NCI-H524 (cell line): ENCODE results near the gene ADAM29.
A peak's percentile ranks its signal among the peaks of the same experiment; 100 is the strongest.
"Not testable (repeated sequence)": the region's sequence is repeated elsewhere in the genome, so short reads cannot be mapped to it uniquely, and the experiment has no call there.

ENCODE experiments used
- DNase-seq, 2 experiments: peaks; one replicate each; lab custom pipeline; 2025; lab: John Stamatoyannopoulos, UW

Gene ADAM29

GRCh38 chr4:174918058-174918457 is at the start of gene ADAM29:
Gene ADAM29, plus strand, starts transcription at chr4:174918358. Its CDS starts 57,168 bp downstream, at chr4:174975526.
- DNase-seq: no peak

- DNase-seq: no peak
Observed at GRCh38 chr4:174869339-174869738, 48.8 kb upstream of the ADAM29 start.

- DNase-seq: no peak
Observed at GRCh38 chr4:174870311-174870710, 47.8 kb upstream of the ADAM29 start.

GRCh38 chr4:174871407-174871806 is 46.8 kb upstream of the ADAM29 start:
- DNase-seq: no peak

GRCh38 chr4:174873146-174873545 is 45.0 kb upstream of the ADAM29 start:
- not testable (repeated sequence) for DNase-seq

GRCh38 chr4:174873931-174874330 is 44.2 kb upstream of the ADAM29 start:
- peak in 1 of 2 experiments; percentile 48 for DNase-seq

- DNase-seq: no peak
Observed at GRCh38 chr4:174874898-174875297, 43.3 kb upstream of the ADAM29 start.

- DNase-seq: no peak
Observed at GRCh38 chr4:174880001-174880400, 38.2 kb upstream of the ADAM29 start.

GRCh38 chr4:174882317-174882992 is 35.7 kb upstream of the ADAM29 start:
- no peak for DNase-seq

GRCh38 chr4:174907508-174907907 is 10.7 kb upstream of the ADAM29 start:
- DNase-seq: no peak

- DNase-seq: no peak
Observed at GRCh38 chr4:174910271-174910670, 7.9 kb upstream of the ADAM29 start.

GRCh38 chr4:174912919-174913543 is 5.1 kb upstream of the ADAM29 start:
- DNase-seq: no peak

- no peak for DNase-seq
Observed at GRCh38 chr4:174919886-174920423, 1.8 kb downstream of the ADAM29 start.

- DNase-seq: no peak
Observed at GRCh38 chr4:174926958-174927357, 8.8 kb downstream of the ADAM29 start.

- no peak for DNase-seq
Observed at GRCh38 chr4:174928174-174928573, 10.0 kb downstream of the ADAM29 start.

GRCh38 chr4:174928575-174929253 is 10.6 kb downstream of the ADAM29 start:
- no peak for DNase-seq

GRCh38 chr4:174929346-174929745 is 11.2 kb downstream of the ADAM29 start:
- DNase-seq: no peak

GRCh38 chr4:174930895-174931294 is 12.7 kb downstream of the ADAM29 start:
- no peak for DNase-seq

- DNase-seq: no peak
Observed at GRCh38 chr4:174933083-174933482, 14.9 kb downstream of the ADAM29 start.

- no peak for DNase-seq
Observed at GRCh38 chr4:174934360-174934759, 16.2 kb downstream of the ADAM29 start.

GRCh38 chr4:174935607-174936006 is 17.4 kb downstream of the ADAM29 start:
- DNase-seq: no peak

GRCh38 chr4:174940002-174940401 is 21.8 kb downstream of the ADAM29 start:
- no peak for DNase-seq

GRCh38 chr4:174946246-174946645 is 28.1 kb downstream of the ADAM29 start:
- DNase-seq: no peak
